Measurements from ENCODE around the gene CLCNKB. TPM values are rescaled to one million over a fixed set of nuclear protein-coding genes. Genes with fewer than 3 reads are reported as not detected.
A peak's percentile ranks its signal among the peaks of the same experiment; 100 is the strongest.

The CLCNKB gene
- total and polyA plus RNA-seq, 2 of the 13 experiments (the other 11 are each of a cell fraction or from before 2014, with no cell fraction given), result 0.04 TPM; not detected in 1

GRCh38 chr1:16092923-16093511 lies 49.4 kb downstream of the CLCNKB start (continued):
- no peak for TF ChIP-seq ZBTB44 (CRISPR knock-in tag; IDR thresholded peaks at IDR 0.05)
- TF ChIP-seq THAP7 (CRISPR knock-in tag; IDR thresholded peaks at IDR 0.05), result no peak
- 0 out of 2 replicates have a peak, but pooled peaks have one; percentile 59 for TF ChIP-seq ZSCAN29 (CRISPR knock-in tag; conservative IDR thresholded peaks at IDR 0.05)
- no peak for TF ChIP-seq ATAD3A (CRISPR knock-in tag; IDR thresholded peaks at IDR 0.05)
- no peak for TF ChIP-seq ZBTB3 (CRISPR knock-in tag; IDR thresholded peaks at IDR 0.05; ENCODE audit: borderline replicate concordance, low read depth)
- TF ChIP-seq NR2C2 (CRISPR knock-in tag; IDR thresholded peaks at IDR 0.05; ENCODE audit: borderline replicate concordance), result peak; percentile 42; the same call in 1 of the 2 replicates
- TF ChIP-seq SALL1 (CRISPR knock-in tag; IDR thresholded peaks at IDR 0.05), result peak; percentile 19; the same call in 1 of the 2 replicates
- no peak for TF ChIP-seq NCOR1 (IDR thresholded peaks at IDR 0.05; ENCODE audit: borderline replicate concordance, low read length)
- TF ChIP-seq BCL3 (CRISPR knock-in tag; IDR thresholded peaks at IDR 0.05), result no peak
- no peak for TF ChIP-seq HIVEP1 (CRISPR knock-in tag; IDR thresholded peaks at IDR 0.05)
- no peak for TF ChIP-seq ZBTB14 (CRISPR knock-in tag; IDR thresholded peaks at IDR 0.05)
- TF ChIP-seq NFKB2 (CRISPR knock-in tag; IDR thresholded peaks at IDR 0.05; ENCODE audit: borderline replicate concordance), result no peak
- TF ChIP-seq SMAD1 (CRISPR knock-in tag; IDR thresholded peaks at IDR 0.05; ENCODE audit: borderline replicate concordance, low read depth), result no peak
- TF ChIP-seq SRSF4 (IDR thresholded peaks at IDR 0.05; ENCODE audit: low read depth, low read length, poor library complexity, severe bottlenecking), result no peak
- no peak for TF ChIP-seq NFE2 (CRISPR knock-in tag; IDR thresholded peaks at IDR 0.05)
- TF ChIP-seq MYPOP (CRISPR knock-in tag; IDR thresholded peaks at IDR 0.05), result no peak
- TF ChIP-seq ZMAT5 (CRISPR knock-in tag; IDR thresholded peaks at IDR 0.05; ENCODE audit: borderline replicate concordance, low read depth), result no peak
- TF ChIP-seq GATA4 (IDR thresholded peaks at IDR 0.05; ENCODE audit: borderline replicate concordance, low read depth), result no peak
- peak; percentile 4; the same call in 1 of the 2 replicates for TF ChIP-seq ZNF362 (CRISPR knock-in tag; IDR thresholded peaks at IDR 0.05; ENCODE audit: borderline replicate concordance)
- TF ChIP-seq MZF1 (CRISPR knock-in tag; IDR thresholded peaks at IDR 0.05; ENCODE audit: borderline replicate concordance), result no peak
- no peak for TF ChIP-seq CREM (IDR thresholded peaks at IDR 0.05)
- no peak for TF ChIP-seq CREM (CRISPR knock-in tag; IDR thresholded peaks at IDR 0.05)

All from HepG2 (cell line).